H9 (cell line): ENCODE measurements around the gene SEC11A. TPM values are rescaled to one million over a fixed set of nuclear protein-coding genes. Genes with fewer than 3 reads are reported as not detected.

Source experiments
- DNase-seq: peaks from one replicate; pipeline ENCODE4 v3.0.0-alpha.2; 2017
- H2AFZ ChIP-seq: one replicate; pipeline ENCODE4 v1.6.1; 2013; ENCODE audit warnings: mild to moderate bottlenecking, low read length, control low read depth, moderate library complexity
- H2AK5ac ChIP-seq: 2 replicates; pipeline ENCODE4 v1.6.1; 2013; ENCODE audit warnings: low read length, control low read depth, mixed read lengths; ENCODE audit not compliant: insufficient read length
- H2BK120ac ChIP-seq: one replicate; pipeline ENCODE4 v1.6.1; 2013; ENCODE audit warnings: low read depth, mild to moderate bottlenecking, low read length, control low read depth, inconsistent platforms; ENCODE audit not compliant: poor library complexity, severe bottlenecking
- H2BK12ac ChIP-seq: 2 replicates; pipeline ENCODE4 v1.6.1; 2013; ENCODE audit warnings: low read length, control low read depth, mixed read lengths, low read depth; ENCODE audit not compliant: insufficient read length
- H2BK15ac ChIP-seq: 2 replicates; pipeline ENCODE4 v1.6.1; 2013; ENCODE audit warnings: low read depth, low read length, control low read depth
- H2BK20ac ChIP-seq: one replicate; pipeline ENCODE4 v1.6.1; 2013; ENCODE audit warnings: low read depth, mild to moderate bottlenecking, low read length, control low read depth, inconsistent platforms; ENCODE audit not compliant: poor library complexity, severe bottlenecking
- H2BK5ac ChIP-seq: 2 replicates; pipeline ENCODE4 v1.6.1; 2013; ENCODE audit warnings: low read length, control low read depth, mixed read lengths; ENCODE audit not compliant: insufficient read length
- H3K14ac ChIP-seq: 2 replicates; pipeline ENCODE4 v1.6.1; 2013; ENCODE audit warnings: low read length, control low read depth; ENCODE audit not compliant: insufficient read depth
- H3K18ac ChIP-seq: 2 replicates; pipeline ENCODE4 v1.6.1; 2013; ENCODE audit warnings: low read depth, mild to moderate bottlenecking, mixed read lengths, low read length, control low read depth; ENCODE audit not compliant: insufficient read length
- H3K23ac ChIP-seq: 2 replicates; pipeline ENCODE4 v1.6.1; 2013; ENCODE audit warnings: low read length, control low read depth, mixed read lengths, low read depth; ENCODE audit not compliant: insufficient read length
- H3K23me2 ChIP-seq: 2 replicates; pipeline ENCODE4 v1.6.1; 2013; ENCODE audit warnings: low read depth, mild to moderate bottlenecking, mixed read lengths, low read length, control low read depth; ENCODE audit not compliant: insufficient read length, poor library complexity, severe bottlenecking
- H3K27ac ChIP-seq: 2 replicates; pipeline ENCODE4 v1.5.1; 2013; ENCODE audit warnings: low read length, control low read depth, mixed read lengths, low read depth; ENCODE audit not compliant: insufficient read length
- H3K27me3 ChIP-seq: 2 replicates; pipeline ENCODE4 v1.6.1; 2013; ENCODE audit warnings: low read length, control low read depth, inconsistent platforms; ENCODE audit not compliant: insufficient read depth
- H3K4ac ChIP-seq: 2 replicates; pipeline ENCODE4 v1.6.1; 2013; ENCODE audit warnings: low read depth, mild to moderate bottlenecking, control low read depth, inconsistent platforms, low read length, moderate library complexity
- H3K4me1 ChIP-seq: 2 replicates; pipeline ENCODE4 v1.6.1; 2013; ENCODE audit warnings: low read length, control low read depth, inconsistent platforms; ENCODE audit not compliant: insufficient read depth
- H3K4me2 ChIP-seq: 2 replicates; pipeline ENCODE4 v1.6.1; 2013; ENCODE audit warnings: low read length, control low read depth, mixed read lengths; ENCODE audit not compliant: insufficient read length, insufficient read depth
- H3K56ac ChIP-seq: 2 replicates; pipeline ENCODE4 v1.6.1; 2013; ENCODE audit warnings: low read depth, mild to moderate bottlenecking, mixed read lengths, low read length, control low read depth; ENCODE audit not compliant: insufficient read length
- H3K79me1 ChIP-seq: 2 replicates; pipeline ENCODE4 v1.6.1; 2013; ENCODE audit warnings: low read depth, mild to moderate bottlenecking, moderate library complexity, low read length, control low read depth, inconsistent platforms; ENCODE audit not compliant: insufficient read depth, poor library complexity, severe bottlenecking
- H3K79me2 ChIP-seq: 2 replicates; pipeline ENCODE4 v1.6.1; 2013; ENCODE audit warnings: low read length, control low read depth, inconsistent platforms; ENCODE audit not compliant: insufficient read depth
- H3K9ac ChIP-seq: 2 replicates; pipeline ENCODE4 v1.6.1; 2013; ENCODE audit warnings: low read length, control low read depth, mixed read lengths; ENCODE audit not compliant: insufficient read length; ENCODE audit errors: extremely low read depth
- H3K9me3 ChIP-seq: one replicate; pipeline ENCODE4 v1.6.1; 2013; ENCODE audit warnings: low read depth, low read length, inconsistent platforms; ENCODE audit not compliant: control insufficient read depth
- H3T11ph ChIP-seq: one replicate; pipeline ENCODE4 v1.6.1; 2013; ENCODE audit warnings: mild to moderate bottlenecking, low read length, control low read depth, inconsistent platforms
- H4K20me1 ChIP-seq: one replicate; pipeline ENCODE4 v1.6.1; 2013; ENCODE audit not compliant: control insufficient read depth, insufficient read length, insufficient read depth
- H4K5ac ChIP-seq: 2 replicates; pipeline ENCODE4 v1.6.1; 2013; ENCODE audit warnings: low read depth, mild to moderate bottlenecking, mixed read lengths, low read length, control low read depth; ENCODE audit not compliant: insufficient read length
- H4K8ac ChIP-seq: replicated peaks from 2 replicates; pipeline ENCODE4 v1.6.1; 2013; ENCODE audit warnings: low read length, control low read depth, mixed read lengths, low read depth; ENCODE audit not compliant: insufficient read length
- H4K91ac ChIP-seq: 2 replicates; pipeline ENCODE4 v1.6.1; 2013; ENCODE audit warnings: low read depth, mild to moderate bottlenecking, moderate library complexity, mixed read lengths, low read length, control low read depth; ENCODE audit not compliant: insufficient read length
- H3K27ac Mint-ChIP-seq, 3 experiments: 2 replicates in 2 of 3; 3 replicates in 1 of 3; pipeline ENCODE4 v1.8.0; 2020 to 2021; ENCODE audit warnings: mixed read lengths in 3 of 3, mild to moderate bottlenecking in 1 of 3, moderate library complexity in 1 of 3
- H3K27me3 Mint-ChIP-seq: 2 replicates; pipeline ENCODE4 v1.8.0; 2021; ENCODE audit warnings: low read depth, mild to moderate bottlenecking, moderate library complexity, mixed read lengths
- H3K36me3 Mint-ChIP-seq, 3 experiments: 2 replicates in 2 of 3; 3 replicates in 1 of 3; pipeline ENCODE4 v1.8.0; 2020 to 2021; ENCODE audit warnings: low read depth in 3 of 3, mixed read lengths in 3 of 3; ENCODE audit not compliant: insufficient read depth in 1 of 3
- H3K4me1 Mint-ChIP-seq, 2 experiments: 2 replicates each; pipeline ENCODE4 v1.8.0; 2020; ENCODE audit warnings: mixed read lengths in 2 of 2
- H3K4me3 Mint-ChIP-seq, 2 experiments: 2 replicates in 1 of 2; 3 replicates in 1 of 2; pipeline ENCODE4 v1.8.0; 2020 to 2021; ENCODE audit warnings: mild to moderate bottlenecking in 2 of 2, mixed read lengths in 2 of 2, moderate library complexity in 1 of 2
- H3K9me3 Mint-ChIP-seq, 2 experiments: 2 replicates in 1 of 2; 3 replicates in 1 of 2; pipeline ENCODE4 v1.8.0; 2020; ENCODE audit warnings: mild to moderate bottlenecking in 2 of 2, mixed read lengths in 2 of 2, moderate library complexity in 1 of 2
- CTCF ChIP-seq: fragments of 200-600 bp; sonication (generic); conservative IDR thresholded peaks from 3 replicates; pipeline ENCODE4 v1.8.0; 2021; ENCODE audit warnings: antibody characterized with exemption, mild to moderate bottlenecking
- WGBS: extraction: QIAGEN DNeasy Blood & Tissue Kit; methylation state at CpG from one replicate; pipeline ENCODE4 v1.1.7; 2013; ENCODE audit warnings: missing lambda C conversion rate, low lambda C conversion rate, mixed read lengths; ENCODE audit not compliant: insufficient read length; ENCODE audit errors: extremely low coverage; 5-methylcytosine and 5-hydroxymethylcytosine counted together
- total RNA-seq: library from RNA; stranded (reverse); gene quantifications from 2 replicates; pipeline ENCODE4 v1.2.1, GENCODE V29; 2021

Gene SEC11A
- total RNA-seq, 1 experiment from 2014 or later, result 250 TPM

GRCh38 chr15:84699538-84700191 is 16.3 kb downstream of the SEC11A start:
- H3K79me1 ChIP-seq, result peaks cover 9% of the 10 kb centered on the region

More at GRCh38 chr15:84699538-84700191, 16.3 kb downstream of the SEC11A start:
- no peak for DNase-seq
- H3K27me3 Mint-ChIP-seq, result no peaks in the 10 kb centered on the region
- Histone ChIP-seq H2BK120ac (no peak overlapping the region), H3K4me1 (no peaks in the 10 kb centered on the region), H3K18ac (no peak overlapping the region), H3K79me2 (peaks cover 30% of the 10 kb centered on the region; the same call in 1 of the 2 replicates), H2BK12ac (no peak overlapping the region), H3K14ac (no peak overlapping the region), H2BK5ac (no peak overlapping the region), H2AK5ac (no peak overlapping the region), H3K9ac (no peak overlapping the region), H3K23me2 (no peaks in the 10 kb centered on the region), H4K91ac (no peak overlapping the region), H3K23ac (no peak overlapping the region), H4K5ac (no peak overlapping the region), H3K9me3 (no peaks in the 10 kb centered on the region), H3K27me3 (no peaks in the 10 kb centered on the region), H4K20me1 (no peaks in the 10 kb centered on the region), H2BK15ac (no peak overlapping the region), H3K27ac (no peak overlapping the region), H4K8ac (no peak overlapping the region), H3K4ac (no peak overlapping the region), H2AFZ (no peak overlapping the region), H2BK20ac (no peak overlapping the region), H3K56ac (no peak overlapping the region), H3K4me2 (no peak overlapping the region), H3T11ph (no peak overlapping the region)
- no peaks in the 10 kb centered on the region for H3K9me3 Mint-ChIP-seq
- H3K27ac Mint-ChIP-seq, result peak overlapping the region in 2 of 3 experiments; percentile 44 to 46; a peak in 5 of 7 replicates
- H3K4me1 Mint-ChIP-seq, result no peaks in the 10 kb centered on the region
- no peak overlapping the region for H3K4me3 Mint-ChIP-seq
- no peak for TF ChIP-seq CTCF
- H3K36me3 Mint-ChIP-seq, result peaks cover 0 to 6% (median 0%) of the 10 kb centered on the region in 3 experiments; a peak in 2 of 7 replicates
- WGBS, result no CpG with 5 or more reads among the region's 8 CpGs
